PC-9 (cell line): ENCODE results near the gene DMBT1. TPM values are rescaled to one million over a fixed set of nuclear protein-coding genes. Genes with fewer than 3 reads are reported as not detected.

Experiments used
- BruUV-seq: library from RNA; stranded (reverse); fragments of 400-500 nt; replicated peaks from 2 replicates; lab custom pipeline; 2021; lab: Mats Ljungman, UMichigan
- CTCF ChIA-PET: fragments of 300-600 bp; sonication (Branson Sonifier 250); formaldehyde crosslinking; loops from one replicate; lab custom pipeline; 2022; ENCODE audit warnings: antibody characterized with exemption; lab: Charles Lee
- POLR2A ChIA-PET: fragments of 300-600 bp; sonication (Branson Sonifier 250); formaldehyde crosslinking; loops from one replicate; lab custom pipeline; 2022; ENCODE audit warnings: antibody characterized with exemption; ENCODE audit not compliant: unreplicated experiment; lab: Charles Lee
- DNase-seq, 2 experiments: peaks; one replicate each; pipeline versions ENCODE4 v3.0.0 to v3.0.0-alpha.2; 2015 to 2022; ENCODE audit warnings: mixed read lengths in 1 of 2
- H2AFZ ChIP-seq: fragments of 200-600 bp; sonication (generic); 2 replicates; pipeline ENCODE4 v1.8.1; 2017; ENCODE audit warnings: antibody characterized with exemption
- H3F3A ChIP-seq: fragments of 200-600 bp; sonication (generic); 2 replicates; pipeline ENCODE4 v1.8.1; 2017; ENCODE audit warnings: antibody characterized with exemption, mild to moderate bottlenecking, low read depth; ENCODE audit not compliant: insufficient read depth
- H3K27ac ChIP-seq: fragments of 200-600 bp; sonication (generic); 2 replicates; pipeline ENCODE4 v1.6.1; 2016; ENCODE audit warnings: mixed run types
- H3K27me3 ChIP-seq: fragments of 200-600 bp; sonication (generic); 2 replicates; pipeline ENCODE4 v1.6.1; 2016; ENCODE audit warnings: low read depth, mixed run types; ENCODE audit not compliant: insufficient read depth
- H3K36me3 ChIP-seq: fragments of 200-600 bp; sonication (generic); 2 replicates; pipeline ENCODE4 v1.6.1; 2016; ENCODE audit warnings: low read depth, mixed run types
- H3K4me1 ChIP-seq: fragments of 200-600 bp; sonication (generic); replicated peaks from 2 replicates; pipeline ENCODE4 v1.6.1; 2016; ENCODE audit warnings: mixed run types; ENCODE audit not compliant: insufficient read depth
- H3K4me2 ChIP-seq: fragments of 200-600 bp; sonication (generic); 2 replicates; pipeline ENCODE4 v1.6.1; 2017; ENCODE audit warnings: mixed run types
- H3K4me3 ChIP-seq: fragments of 200-600 bp; sonication (generic); 2 replicates; pipeline ENCODE4 v1.6.1; 2016; ENCODE audit warnings: mixed run types
- H3K79me2 ChIP-seq: fragments of 200-600 bp; sonication (generic); 2 replicates; pipeline ENCODE4 v1.6.1; 2017; ENCODE audit warnings: low read depth, mixed run types
- H3K9me2 ChIP-seq: fragments of 200-600 bp; sonication (generic); 2 replicates; pipeline ENCODE4 v1.8.1; 2017; ENCODE audit warnings: mild to moderate bottlenecking; ENCODE audit not compliant: insufficient read depth
- H3K9me3 ChIP-seq: fragments of 200-600 bp; sonication (generic); 2 replicates; pipeline ENCODE4 v1.8.1; 2016; ENCODE audit warnings: low read depth; ENCODE audit not compliant: insufficient read depth
- H4K20me1 ChIP-seq: fragments of 200-600 bp; sonication (generic); 2 replicates; pipeline ENCODE4 v1.8.1; 2017; ENCODE audit not compliant: insufficient read depth
- CTCF ChIP-seq: fragments of 200-600 bp; sonication (generic); conservative IDR thresholded peaks from 2 replicates; pipeline ENCODE4 v1.6.1; 2017; ENCODE audit warnings: mixed run types, antibody characterized with exemption, mild to moderate bottlenecking, moderate library complexity
- EZH2 ChIP-seq: fragments of 200-600 bp; sonication (generic); IDR thresholded peaks from 2 replicates; pipeline ENCODE4 v1.8.0; 2017; ENCODE audit warnings: antibody characterized with exemption, low read depth
- intact Hi-C: fragments of 100-400 bp; cut with micrococcal nuclease; formaldehyde crosslinking; loops from one replicate; pipeline ENCODE4 v1.10.0; 2022; ENCODE audit not compliant: unreplicated experiment
- total RNA-seq: library from RNA; stranded (reverse); gene quantifications from 2 replicates; pipeline ENCODE4 v1.2.3, GENCODE V29; 2021

The DMBT1 gene
- total RNA-seq, 1 experiment from 2014 or later: 0.98 TPM

DNA sequence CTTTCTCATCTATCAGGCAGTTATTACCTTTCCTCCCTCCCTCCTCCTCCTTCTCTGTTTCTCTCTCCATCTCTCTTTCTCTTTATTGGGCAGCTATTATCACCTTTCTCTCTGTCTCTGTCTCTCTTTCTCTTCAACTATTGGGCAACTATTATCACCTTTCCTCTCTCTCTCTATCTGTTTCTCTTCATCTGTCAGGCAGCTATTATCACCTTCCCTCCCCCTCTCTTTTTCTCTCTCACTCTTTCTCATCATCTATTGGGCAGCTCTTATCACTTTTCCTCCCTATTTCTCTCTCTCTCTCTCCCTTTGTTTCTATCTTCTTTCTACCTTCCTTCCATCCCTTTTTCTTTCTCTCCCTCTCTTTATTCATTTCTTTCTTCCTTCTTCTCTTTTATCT, 1.2 kb downstream of the DMBT1 start:
- POLR2A ChIA-PET: no interaction called here
- H3K4me2 ChIP-seq: no peak overlapping the region

DNA sequence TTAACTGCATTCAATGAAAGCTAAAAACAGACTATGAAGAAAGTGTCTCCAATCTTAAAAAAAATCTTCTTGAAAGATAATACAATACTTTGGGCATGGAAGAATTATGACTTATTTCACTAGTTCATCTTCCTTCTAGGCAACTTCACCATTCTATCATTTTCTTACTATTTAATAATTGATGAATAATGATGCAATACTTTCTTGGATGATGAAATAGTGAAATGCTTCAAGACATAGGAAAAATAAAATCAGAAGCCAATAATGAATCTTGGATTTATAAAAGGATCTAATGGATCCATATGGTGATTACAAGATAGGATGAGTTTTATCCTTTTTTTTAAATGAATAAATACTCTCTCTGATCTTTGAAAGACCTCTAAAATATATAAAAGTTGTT, 4.4 kb downstream of the DMBT1 start:
- Histone ChIP-seq H3K4me1 (no peaks in the 10 kb centered on the region), H3K27me3 (0 out of 2 replicates have a peak, but pooled peaks cover 4% of the 10 kb centered on the region), H3K9me2 (no peaks in the 10 kb centered on the region), H4K20me1 (no peaks in the 10 kb centered on the region), H3K4me2 (no peak overlapping the region), H3K9me3 (no peaks in the 10 kb centered on the region), H3K4me3 (no peak overlapping the region), H3K79me2 (no peaks in the 10 kb centered on the region), H2AFZ (no peak overlapping the region), H3K27ac (no peak overlapping the region), H3F3A (no peaks in the 10 kb centered on the region), H3K36me3 (no peaks in the 10 kb centered on the region)
- BruUV-seq: no TSS peak
- intact Hi-C loops: loop anchor here (1.0 to 10.0 kb wide), 4 partner anchors 39 to 288 kb away; no protein-coding TSS in a partner anchor
- TF ChIP-seq EZH2: no peak
- TF ChIP-seq CTCF: no peak
- POLR2A ChIA-PET: no interaction called here
- DNase-seq: no peak
- CTCF ChIA-PET: interaction anchor here (0.7 to 1.7 kb wide), 9 partner anchors 34 to 285 kb away, joined by 3 to 10 read pairs (median 5); no protein-coding TSS in a partner anchor

More for the DNA sequence above, 1.2 kb downstream of the DMBT1 start:
- Histone ChIP-seq H3K4me1 (no peaks in the 10 kb centered on the region), H3K27ac (no peak overlapping the region), H3K27me3 (no peaks in the 10 kb centered on the region), H3K9me2 (no peaks in the 10 kb centered on the region), H3K4me3 (no peak overlapping the region), H3F3A (no peaks in the 10 kb centered on the region), H2AFZ (no peak overlapping the region), H3K9me3 (no peaks in the 10 kb centered on the region), H3K79me2 (no peaks in the 10 kb centered on the region), H4K20me1 (no peaks in the 10 kb centered on the region), H3K36me3 (no peaks in the 10 kb centered on the region)
- no TSS peak for BruUV-seq
- no peak for DNase-seq
- intact Hi-C loops: loop anchor here (10.0 kb wide), 1 partner anchor 143 kb away; no protein-coding TSS in a partner anchor
- no peak for TF ChIP-seq EZH2
- no peak for TF ChIP-seq CTCF
- CTCF ChIA-PET: interaction anchor here (0.6 to 0.7 kb wide), 2 partner anchors 35 to 268 kb away, joined by 3 to 5 read pairs; no protein-coding TSS in a partner anchor

GRCh38 chr10:122565766-122566206, 5.2 kb downstream of the DMBT1 start:
- ChIA-PET CTCF (interaction anchor here (0.6 to 1.7 kb wide), 10 partner anchors 35 to 286 kb away, joined by 3 to 10 read pairs (median 4); no protein-coding TSS in a partner anchor), POLR2A (no interaction called here)
- Histone ChIP-seq H3K9me2 (no peaks in the 10 kb centered on the region), H3K36me3 (no peaks in the 10 kb centered on the region), H3K27me3 (0 out of 2 replicates have a peak, but pooled peaks cover 4% of the 10 kb centered on the region), H3K79me2 (no peaks in the 10 kb centered on the region), H3K4me2 (no peak overlapping the region), H3K4me3 (no peak overlapping the region), H4K20me1 (no peaks in the 10 kb centered on the region), H3K27ac (no peak overlapping the region), H3F3A (no peaks in the 10 kb centered on the region), H2AFZ (no peak overlapping the region), H3K4me1 (no peaks in the 10 kb centered on the region), H3K9me3 (no peaks in the 10 kb centered on the region)
- intact Hi-C loops: loop anchor here (1.0 to 10.0 kb wide), 4 partner anchors 39 to 288 kb away; no protein-coding TSS in a partner anchor
- peak in 1 of 2 experiments; percentile 62 for DNase-seq
- no TSS peak for BruUV-seq
- TF ChIP-seq CTCF: peak; percentile 77
- TF ChIP-seq EZH2: no peak
